ENCODE results near the gene CLIC4. TPM values are rescaled to one million over a fixed set of nuclear protein-coding genes. Genes with fewer than 3 reads are reported as not detected.

The CLIC4 gene
- total and polyA plus RNA-seq, 2 donors (not counting 1 experiment from before 2014, with no cell fraction given), result 28.5 to 123 TPM

- peaks cover 94% of the 10 kb centered on the region for H3K79me2 ChIP-seq (ENCODE audit: control insufficient read depth, insufficient read depth, low read length)
- no peak for DNase-seq
- Mint-ChIP-seq H3K27me3 (no peaks in the 10 kb centered on the region), H3K27ac (peak overlapping the region; percentile 82), H3K4me1 (peaks cover 59% of the 10 kb centered on the region), H3K4me3 (peak overlapping the region; percentile 41), H3K9me3 (ENCODE audit: insufficient read depth) (no peaks in the 10 kb centered on the region)
- CTCF ChIA-PET, result interaction anchor here (0.6 to 2.1 kb wide), 6 partner anchors 13 to 79 kb away, joined by 3 to 8 read pairs (median 4); no protein-coding TSS in a partner anchor
- no peak overlapping the region for H3K9ac ChIP-seq (ENCODE audit: low read length)
- TF ChIP-seq CTCF (IDR thresholded peaks at IDR 0.05) (no peak), EZH2 (IDR thresholded peaks at IDR 0.05; ENCODE audit: borderline replicate concordance, insufficient read depth, low read depth, low read length, poor library complexity, severe bottlenecking) (no peak)
- H3K4me3 ChIP-seq (ENCODE audit: control extremely low read depth in 1 of 5, extremely low read depth in 1 of 5, insufficient read depth in 1 of 5, low read depth in 2 of 5, low read length in 4 of 5), result no peak overlapping the region
- H4K20me1 ChIP-seq (ENCODE audit: control insufficient read depth, insufficient read depth, low read length, poor library complexity, severe bottlenecking), result peaks cover 53% of the 10 kb centered on the region
- H3K27ac ChIP-seq (ENCODE audit: low read length in 2 of 2), result peak overlapping the region in 1 of 2 donors; percentile 23
- peak overlapping the region; percentile 0 for H3K4me2 ChIP-seq (replicated peaks; ENCODE audit: low read depth, low read length, poor library complexity, severe bottlenecking)
- intact Hi-C loops (cut with micrococcal nuclease), result no loop called here
- no peak for ATAC-seq (ENCODE audit: low read depth)
- 100% methylated on average over 1 of the region's 1 CpG for WGBS (ENCODE audit: insufficient coverage)
- H3K27me3 ChIP-seq (replicated peaks in 1 of 4; ENCODE audit: control extremely low read depth in 1 of 4, control insufficient read depth in 3 of 4, insufficient read depth in 4 of 4, low read length in 3 of 4), result no peaks in the 10 kb centered on the region
- H3K4me1 ChIP-seq (ENCODE audit: control insufficient read depth in 2 of 2, insufficient read depth in 2 of 2, low read length in 2 of 2), result peaks cover 41 to 52% of the 10 kb centered on the region in 2 donors
- peaks cover 0 to 9% of the 10 kb centered on the region in 2 experiments for H3K36me3 ChIP-seq (replicated peaks in 1 of 2; ENCODE audit: control extremely low read depth in 1 of 2, control insufficient read depth in 1 of 2, extremely low read depth in 1 of 2, insufficient read depth in 2 of 2, low read length in 1 of 2)
- H2AFZ ChIP-seq (ENCODE audit: insufficient read depth, low read depth, low read length, poor library complexity, severe bottlenecking), result no peak overlapping the region
- POLR2A ChIA-PET, result interaction anchor here (0.6 kb wide), 1 partner anchor 1266 kb away, joined by 3 read pairs; no protein-coding TSS in a partner anchor
- H3K9me3 ChIP-seq (ENCODE audit: control extremely low read depth in 1 of 3, control insufficient read depth in 2 of 3, insufficient read depth in 1 of 3, low read length in 2 of 3), result no peaks in the 10 kb centered on the region
Observed at GRCh38 chr1:24751833-24752232, 6.6 kb downstream of the CLIC4 start.

- Histone ChIP-seq H3K36me3 (replicated peaks in 1 of 2; ENCODE audit: control extremely low read depth in 1 of 2, control insufficient read depth in 1 of 2, extremely low read depth in 1 of 2, insufficient read depth in 2 of 2, low read length in 1 of 2) (peaks cover 0 to 9% of the 10 kb centered on the region in 2 experiments), H4K20me1 (ENCODE audit: control insufficient read depth, insufficient read depth, low read length, poor library complexity, severe bottlenecking) (peaks cover 58% of the 10 kb centered on the region), H2AFZ (ENCODE audit: insufficient read depth, low read depth, low read length, poor library complexity, severe bottlenecking) (no peak overlapping the region), H3K27ac (ENCODE audit: low read length in 2 of 2) (peak overlapping the region in 1 of 2 donors; percentile 23), H3K4me1 (ENCODE audit: control insufficient read depth in 2 of 2, insufficient read depth in 2 of 2, low read length in 2 of 2) (peaks cover 41 to 51% of the 10 kb centered on the region in 2 donors), H3K79me2 (ENCODE audit: control insufficient read depth, insufficient read depth, low read length) (peaks cover 94% of the 10 kb centered on the region), H3K9me3 (ENCODE audit: control extremely low read depth in 1 of 3, control insufficient read depth in 2 of 3, insufficient read depth in 1 of 3, low read length in 2 of 3) (peaks cover 0 to 1% (median 0%) of the 10 kb centered on the region in 3 donors), H3K4me2 (replicated peaks; ENCODE audit: low read depth, low read length, poor library complexity, severe bottlenecking) (peak overlapping the region; percentile 0), H3K27me3 (replicated peaks in 1 of 4; ENCODE audit: control extremely low read depth in 1 of 4, control insufficient read depth in 3 of 4, insufficient read depth in 4 of 4, low read length in 3 of 4) (no peaks in the 10 kb centered on the region), H3K4me3 (ENCODE audit: control extremely low read depth in 1 of 5, extremely low read depth in 1 of 5, insufficient read depth in 1 of 5, low read depth in 2 of 5, low read length in 4 of 5) (no peak overlapping the region), H3K9ac (ENCODE audit: low read length) (no peak overlapping the region)
- TF ChIP-seq CTCF (IDR thresholded peaks at IDR 0.05), result no peak
- TF ChIP-seq EZH2 (IDR thresholded peaks at IDR 0.05; ENCODE audit: borderline replicate concordance, insufficient read depth, low read depth, low read length, poor library complexity, severe bottlenecking), result no peak
- DNase-seq (no peak), ATAC-seq (ENCODE audit: low read depth) (no peak)
- H3K27ac Mint-ChIP-seq, result peak overlapping the region; percentile 17
- no peaks in the 10 kb centered on the region for H3K9me3 Mint-ChIP-seq (ENCODE audit: insufficient read depth)
- intact Hi-C loops (cut with micrococcal nuclease), result no loop called here
- ChIA-PET POLR2A (no interaction called here), CTCF (interaction anchor here (0.6 to 2.1 kb wide), 5 partner anchors 13 to 78 kb away, joined by 3 to 8 read pairs (median 4); no protein-coding TSS in a partner anchor)
- no peak overlapping the region for H3K4me3 Mint-ChIP-seq
- peaks cover 60% of the 10 kb centered on the region for H3K4me1 Mint-ChIP-seq
- no CpG with 5 or more reads among the region's 3 CpGs for WGBS (ENCODE audit: insufficient coverage)
- H3K27me3 Mint-ChIP-seq, result no peaks in the 10 kb centered on the region
Observed at GRCh38 chr1:24752305-24752704, 7.1 kb downstream of the CLIC4 start.

Measured in B cell (primary cell).